EH (cell line): ENCODE measurements around the gene TBX4.
"Not testable (repeated sequence)": the region's sequence is repeated elsewhere in the genome, so short reads cannot be mapped to it uniquely, and the experiment has no call there.

ENCODE experiments used
- DNase-seq: peaks from one replicate; pipeline ENCODE4 v3.0.0-alpha.2; 2015; ENCODE audit warnings: low read depth

The TBX4 gene

GRCh38 chr17:61483778-61484116 is 31.5 kb downstream of the TBX4 start:
- no peak for DNase-seq

- DNase-seq = no peak
Observed at GRCh38 chr17:61484174-61484573, 32.0 kb downstream of the TBX4 start.

- no peak for DNase-seq
Observed at GRCh38 chr17:61485067-61485775, 33.0 kb downstream of the TBX4 start.

- peak; percentile 79 for DNase-seq
Observed at GRCh38 chr17:61486135-61487120, 34.2 kb downstream of the TBX4 start.

- no peak for DNase-seq
Observed at GRCh38 chr17:61487161-61487988, 35.2 kb downstream of the TBX4 start.

- DNase-seq = no peak
Observed at GRCh38 chr17:61487989-61488595, 35.9 kb downstream of the TBX4 start.

- DNase-seq = no peak
Observed at GRCh38 chr17:61488878-61489718, 36.9 kb downstream of the TBX4 start.

- DNase-seq = no peak
Observed at GRCh38 chr17:61489719-61490490, 37.7 kb downstream of the TBX4 start.

GRCh38 chr17:61490540-61490975 is 38.3 kb downstream of the TBX4 start:
- DNase-seq = peak; percentile 93

- DNase-seq = no peak
Observed at GRCh38 chr17:61491981-61492380, 39.8 kb downstream of the TBX4 start.

GRCh38 chr17:61492759-61493526 is 40.7 kb downstream of the TBX4 start:
- DNase-seq = peak; percentile 97

GRCh38 chr17:61493830-61494324 is 41.7 kb downstream of the TBX4 start:
- DNase-seq = not testable (repeated sequence)

- no peak for DNase-seq
Observed at GRCh38 chr17:61494325-61495160, 42.3 kb downstream of the TBX4 start.

- DNase-seq = peak; percentile 68
Observed at GRCh38 chr17:61495161-61495857, 43.1 kb downstream of the TBX4 start.

GRCh38 chr17:61496174-61496956 is 44.1 kb downstream of the TBX4 start:
- DNase-seq = no peak

GRCh38 chr17:61496957-61497653 is 44.9 kb downstream of the TBX4 start:
- DNase-seq = peak; percentile 70
